B cell (primary cell): ENCODE data around the gene ANKRD31.

Source experiments
- CTCF ChIP-seq: fragments of 200-600 bp; IDR thresholded peaks from one replicate; pipeline ENCODE4 v1.8.0; 2022; ENCODE audit warnings: antibody characterized with exemption, mild to moderate bottlenecking
- EZH2 ChIP-seq: IDR thresholded peaks from 2 replicates; pipeline ENCODE4 v1.6.1; 2012; ENCODE audit warnings: borderline replicate concordance, low read depth, mild to moderate bottlenecking, moderate library complexity, low read length; ENCODE audit not compliant: insufficient read depth, poor library complexity, severe bottlenecking

- TF ChIP-seq CTCF, result no peak
- no peak for TF ChIP-seq EZH2
These were observed 45.2 kb upstream of the ANKRD31 start for GRCh38 chr5:75281716-75282465.
